Liver (tissue), 3 donors: Measurements from ENCODE around the gene KRTAP2-2.

ENCODE experiments used
- CTCF ChIP-seq: fragments of 150-350 bp; IDR thresholded peaks from 2 replicates; pipeline ENCODE4 v1.5.1; 2017; ENCODE audit warnings: improper control_type of control experiment, low read depth, low read length; ENCODE audit not compliant: missing input control
- GABPA ChIP-seq, 2 donors: IDR thresholded peaks in 1 of 2; conservative IDR thresholded peaks in 1 of 2; 2 replicates each; pipeline ENCODE4 v1.6.1; 2016; ENCODE audit warnings: antibody characterized with exemption in 2 of 2, mild to moderate bottlenecking in 1 of 2, moderate library complexity in 1 of 2
- MAX ChIP-seq: IDR thresholded peaks from 2 replicates; pipeline ENCODE4 v1.6.1; 2016; ENCODE audit warnings: antibody characterized with exemption
- NR2F2 ChIP-seq: IDR thresholded peaks from 2 replicates; pipeline ENCODE4 v1.6.1; 2016; ENCODE audit warnings: antibody characterized with exemption
- SP1 ChIP-seq: IDR thresholded peaks from 2 replicates; pipeline ENCODE4 v1.6.1; 2018; ENCODE audit warnings: antibody characterized with exemption, mild to moderate bottlenecking
- YY1 ChIP-seq: IDR thresholded peaks from 2 replicates; pipeline ENCODE4 v1.6.1; 2016; ENCODE audit warnings: antibody characterized with exemption, mild to moderate bottlenecking
- ZBTB33 ChIP-seq: IDR thresholded peaks from 2 replicates; pipeline ENCODE4 v1.6.1; 2016; ENCODE audit warnings: antibody characterized with exemption
- donor health status: healthy.
- donor health status: healthy.

DNA sequence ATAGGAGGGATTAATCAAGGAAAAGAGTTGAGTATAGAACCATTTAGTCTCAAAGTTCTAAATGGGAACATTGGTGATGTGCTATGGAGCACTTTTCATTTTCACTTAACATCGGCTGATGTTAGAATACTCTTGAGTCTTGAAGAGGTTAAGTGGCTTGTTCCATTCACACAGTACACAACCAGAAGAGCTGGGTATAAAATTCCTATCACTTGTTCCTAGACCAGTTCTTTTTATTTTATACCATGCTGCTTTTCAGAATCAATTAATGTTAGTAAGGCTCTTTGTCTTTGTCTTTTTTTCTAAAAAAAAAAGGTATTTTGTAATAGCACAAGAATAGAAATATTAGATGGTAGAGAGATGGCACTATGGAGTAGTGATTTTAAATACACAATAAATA is 12.1 kb downstream of the KRTAP2-2 start:
- TF ChIP-seq CTCF (no peak), YY1 (no peak), SP1 (no peak), MAX (no peak), NR2F2 (no peak), GABPA (IDR thresholded peaks at IDR 0.05 in 1 of 2, conservative IDR thresholded peaks at IDR 0.05 in 1 of 2) (no peak), ZBTB33 (no peak)
